Measurements from ENCODE around the gene MLPH.

The MLPH gene

GRCh38 chr2:237552908-237553307, 65.9 kb downstream of the MLPH start:
- no peak for TF ChIP-seq EZH2phosphoT487 (conservative IDR thresholded peaks at IDR 0.05; ENCODE audit: low read length)
- TF ChIP-seq CTCF (IDR thresholded peaks at IDR 0.05; ENCODE audit: insufficient read depth, low read length, poor library complexity, severe bottlenecking) = no peak
- no peaks in the 10 kb centered on the region for H3F3A ChIP-seq (ENCODE audit: insufficient read depth)
- no peaks in the 10 kb centered on the region for H4K20me1 ChIP-seq (ENCODE audit: low read depth, low read length)
- no peaks in the 10 kb centered on the region for H3K36me3 ChIP-seq (ENCODE audit: low read length)
- no peak overlapping the region for H2AFZ ChIP-seq (ENCODE audit: low read depth, low read length, severe bottlenecking)
- H3K27me3 ChIP-seq (ENCODE audit: low read length) = no peaks in the 10 kb centered on the region
- no peak overlapping the region for H3K9ac ChIP-seq (ENCODE audit: low read length)
- no peak overlapping the region for H3K4me2 ChIP-seq (ENCODE audit: low read depth, low read length, poor library complexity, severe bottlenecking)
- H3K9me2 ChIP-seq (replicated peaks; ENCODE audit: insufficient read depth, low read length) = no peaks in the 10 kb centered on the region
- H3K27ac ChIP-seq (ENCODE audit: low read depth, low read length) = no peak overlapping the region
- no peaks in the 10 kb centered on the region for H3K79me2 ChIP-seq (ENCODE audit: insufficient read depth, low read length)
- H3K4me3 ChIP-seq (ENCODE audit: insufficient read depth, low read length, poor library complexity, severe bottlenecking) = no peak overlapping the region
- H3K9me3 ChIP-seq (ENCODE audit: insufficient read depth, low read length) = 0 out of 2 replicates have a peak, but pooled peaks cover 6% of the 10 kb centered on the region

- Histone ChIP-seq H2AFZ (ENCODE audit: low read depth, low read length, severe bottlenecking) (no peak overlapping the region), H3K9ac (ENCODE audit: low read length) (no peak overlapping the region), H3K9me2 (replicated peaks; ENCODE audit: insufficient read depth, low read length) (no peaks in the 10 kb centered on the region), H3K9me3 (ENCODE audit: insufficient read depth, low read length) (0 out of 2 replicates have a peak, but pooled peaks cover 6% of the 10 kb centered on the region), H3F3A (ENCODE audit: insufficient read depth) (no peaks in the 10 kb centered on the region), H3K36me3 (ENCODE audit: low read length) (no peaks in the 10 kb centered on the region), H3K4me3 (ENCODE audit: insufficient read depth, low read length, poor library complexity, severe bottlenecking) (no peak overlapping the region), H3K27me3 (ENCODE audit: low read length) (no peaks in the 10 kb centered on the region), H3K27ac (ENCODE audit: low read depth, low read length) (no peak overlapping the region), H4K20me1 (ENCODE audit: low read depth, low read length) (no peaks in the 10 kb centered on the region), H3K79me2 (ENCODE audit: insufficient read depth, low read length) (no peaks in the 10 kb centered on the region), H3K4me2 (ENCODE audit: low read depth, low read length, poor library complexity, severe bottlenecking) (no peak overlapping the region)
- TF ChIP-seq CTCF (IDR thresholded peaks at IDR 0.05; ENCODE audit: insufficient read depth, low read length, poor library complexity, severe bottlenecking) = no peak
- no peak for TF ChIP-seq EZH2phosphoT487 (conservative IDR thresholded peaks at IDR 0.05; ENCODE audit: low read length)
These were observed 66.9 kb downstream of the MLPH start for GRCh38 chr2:237553948-237554347.

GRCh38 chr2:237555560-237555959, 68.5 kb downstream of the MLPH start:
- no peaks in the 10 kb centered on the region for H3K36me3 ChIP-seq (ENCODE audit: low read length)
- 0 out of 2 replicates have a peak, but pooled peaks cover 6% of the 10 kb centered on the region for H3K9me3 ChIP-seq (ENCODE audit: insufficient read depth, low read length)
- no peaks in the 10 kb centered on the region for H3K79me2 ChIP-seq (ENCODE audit: insufficient read depth, low read length)
- H4K20me1 ChIP-seq (ENCODE audit: low read depth, low read length) = no peaks in the 10 kb centered on the region
- no peaks in the 10 kb centered on the region for H3F3A ChIP-seq (ENCODE audit: insufficient read depth)
- H3K9ac ChIP-seq (ENCODE audit: low read length) = no peak overlapping the region
- H3K27ac ChIP-seq (ENCODE audit: low read depth, low read length) = no peak overlapping the region
- no peak overlapping the region for H3K4me3 ChIP-seq (ENCODE audit: insufficient read depth, low read length, poor library complexity, severe bottlenecking)
- no peak overlapping the region for H2AFZ ChIP-seq (ENCODE audit: low read depth, low read length, severe bottlenecking)
- TF ChIP-seq CTCF (IDR thresholded peaks at IDR 0.05; ENCODE audit: insufficient read depth, low read length, poor library complexity, severe bottlenecking) (no peak), EZH2phosphoT487 (conservative IDR thresholded peaks at IDR 0.05; ENCODE audit: low read length) (no peak)
- no peaks in the 10 kb centered on the region for H3K9me2 ChIP-seq (replicated peaks; ENCODE audit: insufficient read depth, low read length)
- no peaks in the 10 kb centered on the region for H3K27me3 ChIP-seq (ENCODE audit: low read length)
- no peak overlapping the region for H3K4me2 ChIP-seq (ENCODE audit: low read depth, low read length, poor library complexity, severe bottlenecking)
